Natural killer cell treated with Interleukin-12 subunit alpha and Interleukin-12 subunit beta and Interleukin-15 and Interleukin-18, amount 100 ng/mL, for 72 hours (primary cell): ENCODE results near the gene LRRC73. TPM values are rescaled to one million over a fixed set of nuclear protein-coding genes. Genes with fewer than 3 reads are reported as not detected.

ENCODE experiments used
- ATAC-seq, 2 donors: fragments of 150-1000 bp; cut with Tn5 transposase in 1 of 2; sonication (Bioruptor Pico), chemical (Tn5 transposase) in 1 of 2; 2 replicates each; pipeline ENCODE4 v1.10.0; 2021
- DNase-seq: peaks from one replicate; pipeline ENCODE4 v3.0.0; 2022; ENCODE audit warnings: low spot score
- H3K27ac Mint-ChIP-seq, 2 donors: 1 replicate in 1 of 2; 2 replicates in 1 of 2; pipeline ENCODE4 v1.8.0; 2022; ENCODE audit warnings: mixed read lengths in 2 of 2, mild to moderate bottlenecking in 1 of 2, moderate library complexity in 1 of 2
- H3K27me3 Mint-ChIP-seq, 2 donors: 1 replicate in 1 of 2; 2 replicates in 1 of 2; pipeline ENCODE4 v1.8.0; 2022; ENCODE audit warnings: mixed read lengths in 2 of 2
- H3K36me3 Mint-ChIP-seq: one replicate; pipeline ENCODE4 v1.8.0; 2022; ENCODE audit warnings: mixed read lengths
- H3K4me1 Mint-ChIP-seq, 2 donors: 1 replicate in 1 of 2; 2 replicates in 1 of 2; pipeline ENCODE4 v1.8.0; 2022; ENCODE audit warnings: low read depth in 2 of 2, mixed read lengths in 2 of 2, mild to moderate bottlenecking in 1 of 2
- H3K4me3 Mint-ChIP-seq: one replicate; pipeline ENCODE4 v1.8.0; 2022; ENCODE audit warnings: mixed read lengths
- H3K9me3 Mint-ChIP-seq: 2 replicates; pipeline ENCODE4 v1.8.0; 2022; ENCODE audit warnings: mixed read lengths
- total RNA-seq, 2 donors: library from RNA; stranded (reverse); gene quantifications; one replicate each; pipeline ENCODE4 v1.2.3, GENCODE V29; 2022

LRRC73 gene
- total RNA-seq, 2 donors from 2014 or later = 0.36 to 0.39 TPM

GRCh38 chr6:43493833-43494232, 16.3 kb downstream of the LRRC73 start:
- H3K4me3 Mint-ChIP-seq = no peak overlapping the region
- H3K9me3 Mint-ChIP-seq = no peaks in the 10 kb centered on the region
- H3K36me3 Mint-ChIP-seq = no peaks in the 10 kb centered on the region
- H3K27ac Mint-ChIP-seq = no peak overlapping the region
- peaks cover 22 to 29% of the 10 kb centered on the region in 2 donors for H3K4me1 Mint-ChIP-seq
- ATAC-seq (no peak), DNase-seq (no peak)
- no peaks in the 10 kb centered on the region for H3K27me3 Mint-ChIP-seq

DNA sequence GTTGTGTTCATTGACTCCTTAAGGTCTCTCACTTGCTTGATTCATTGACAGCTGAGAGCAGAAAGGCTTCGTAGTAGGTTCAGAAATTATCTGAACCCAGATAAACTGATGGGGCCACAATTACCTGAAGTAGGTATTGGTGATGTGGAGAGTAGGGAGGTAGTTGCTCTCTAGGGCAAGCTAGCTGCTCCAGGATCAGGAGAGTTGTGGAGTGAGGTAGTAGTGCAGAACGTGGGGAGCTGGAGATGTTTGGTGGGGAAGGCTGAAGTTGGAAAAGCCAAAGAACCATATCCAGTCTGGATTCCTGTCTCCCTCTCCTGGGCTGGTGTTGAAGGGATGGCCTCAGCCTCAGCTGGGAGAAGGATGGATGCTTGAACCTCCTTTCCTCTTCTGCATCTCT, 16.9 kb downstream of the LRRC73 start:
- no peak overlapping the region for H3K4me3 Mint-ChIP-seq
- H3K9me3 Mint-ChIP-seq = no peaks in the 10 kb centered on the region
- no peak overlapping the region for H3K27ac Mint-ChIP-seq
- DNase-seq (no peak), ATAC-seq (no peak)
- H3K4me1 Mint-ChIP-seq = peaks cover 22 to 29% of the 10 kb centered on the region in 2 donors
- H3K27me3 Mint-ChIP-seq = no peaks in the 10 kb centered on the region
- H3K36me3 Mint-ChIP-seq = no peaks in the 10 kb centered on the region

- no peaks in the 10 kb centered on the region for H3K27me3 Mint-ChIP-seq
- H3K4me1 Mint-ChIP-seq = peaks cover 22 to 29% of the 10 kb centered on the region in 2 donors
- DNase-seq = no peak
- H3K27ac Mint-ChIP-seq = peak overlapping the region in 1 of 2 donors; percentile 50
- no peaks in the 10 kb centered on the region for H3K9me3 Mint-ChIP-seq
- no peaks in the 10 kb centered on the region for H3K36me3 Mint-ChIP-seq
- no peak overlapping the region for H3K4me3 Mint-ChIP-seq
- no peak for ATAC-seq
Measured at GRCh38 chr6:43492673-43493072, 17.5 kb downstream of the LRRC73 start.

DNA sequence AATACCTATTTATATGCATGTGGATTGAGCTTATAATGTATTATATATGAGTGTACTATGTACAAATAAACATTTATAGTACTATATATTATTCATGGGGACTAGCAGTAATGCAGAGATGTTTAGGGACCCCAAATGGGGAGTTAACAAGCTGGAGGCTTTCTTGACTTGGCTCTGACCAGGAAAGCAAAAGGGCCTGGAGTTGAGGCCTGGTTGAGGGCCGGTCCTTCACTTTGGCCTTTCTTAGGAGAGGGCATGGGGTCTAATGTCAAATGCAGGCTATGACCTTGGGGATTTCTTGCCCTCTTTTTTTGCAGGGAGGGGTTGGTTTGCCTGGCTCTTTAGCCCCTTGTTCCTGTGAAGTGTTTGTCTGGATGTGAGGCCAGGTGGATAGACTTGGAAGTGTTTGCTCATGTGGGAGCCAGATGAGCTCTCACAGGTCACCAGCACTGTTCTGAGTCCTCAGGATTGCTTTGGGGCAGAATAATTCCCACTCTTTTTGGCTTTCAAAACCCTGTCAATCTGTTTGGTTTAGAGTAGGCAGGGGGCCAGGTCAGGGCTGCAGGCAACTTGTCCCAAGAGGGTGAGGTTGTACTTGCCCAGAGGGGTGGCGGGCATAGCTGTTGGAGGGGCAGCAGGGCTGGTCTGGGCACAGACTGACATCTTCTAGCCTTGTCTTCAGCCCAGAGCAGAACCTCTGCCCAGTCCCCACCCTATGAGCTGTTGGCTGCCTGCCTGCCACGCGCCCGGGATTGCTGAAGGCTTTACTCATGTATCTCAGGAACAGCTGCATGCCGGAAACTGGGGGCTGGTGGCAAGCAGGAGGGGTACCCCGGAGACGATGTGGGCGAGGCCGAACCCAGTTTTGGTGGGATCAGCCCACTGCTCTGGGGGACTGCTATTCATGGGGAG, 18.1 kb downstream of the LRRC73 start:
- H3K27ac Mint-ChIP-seq = peak overlapping the region in 1 of 2 donors; percentile 50
- no peaks in the 10 kb centered on the region for H3K27me3 Mint-ChIP-seq
- H3K4me1 Mint-ChIP-seq = peaks cover 22 to 29% of the 10 kb centered on the region in 2 donors
- no peak overlapping the region for H3K4me3 Mint-ChIP-seq
- no peak for ATAC-seq
- no peaks in the 10 kb centered on the region for H3K36me3 Mint-ChIP-seq
- no peaks in the 10 kb centered on the region for H3K9me3 Mint-ChIP-seq
- DNase-seq = no peak

DNA sequence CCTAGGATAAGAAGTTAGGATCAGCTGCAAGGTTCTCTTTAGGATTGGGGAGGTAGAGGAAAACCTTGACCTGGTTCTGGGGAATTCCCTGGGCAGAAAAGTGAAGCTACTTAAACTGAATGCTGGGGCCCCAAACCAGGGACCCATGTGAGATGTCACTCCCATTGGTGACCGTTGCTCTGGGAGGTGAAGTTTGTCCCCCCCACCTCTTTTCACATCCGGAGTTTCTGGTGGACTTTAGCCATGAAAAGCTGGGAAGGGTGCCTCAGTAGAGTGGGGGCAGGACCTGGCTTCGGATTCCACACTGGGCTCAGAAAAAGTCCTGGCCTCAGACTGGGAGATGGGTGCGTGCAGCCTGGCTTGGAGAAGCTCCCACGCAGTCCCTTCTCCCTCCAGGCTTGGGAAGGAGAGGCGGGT, 19.6 kb downstream of the LRRC73 start:
- Mint-ChIP-seq H3K27ac (no peak overlapping the region), H3K9me3 (no peaks in the 10 kb centered on the region), H3K4me3 (no peak overlapping the region), H3K4me1 (peaks cover 18 to 26% of the 10 kb centered on the region in 2 donors), H3K36me3 (no peaks in the 10 kb centered on the region), H3K27me3 (no peaks in the 10 kb centered on the region)
- DNase-seq (no peak), ATAC-seq (no peak)

GRCh38 chr6:43489277-43490072, 20.7 kb downstream of the LRRC73 start:
- Mint-ChIP-seq H3K4me3 (no peak overlapping the region), H3K27ac (no peak overlapping the region), H3K9me3 (no peaks in the 10 kb centered on the region), H3K36me3 (no peaks in the 10 kb centered on the region), H3K4me1 (peaks cover 17 to 21% of the 10 kb centered on the region in 2 donors), H3K27me3 (no peaks in the 10 kb centered on the region)
- ATAC-seq (no peak), DNase-seq (no peak)

DNA sequence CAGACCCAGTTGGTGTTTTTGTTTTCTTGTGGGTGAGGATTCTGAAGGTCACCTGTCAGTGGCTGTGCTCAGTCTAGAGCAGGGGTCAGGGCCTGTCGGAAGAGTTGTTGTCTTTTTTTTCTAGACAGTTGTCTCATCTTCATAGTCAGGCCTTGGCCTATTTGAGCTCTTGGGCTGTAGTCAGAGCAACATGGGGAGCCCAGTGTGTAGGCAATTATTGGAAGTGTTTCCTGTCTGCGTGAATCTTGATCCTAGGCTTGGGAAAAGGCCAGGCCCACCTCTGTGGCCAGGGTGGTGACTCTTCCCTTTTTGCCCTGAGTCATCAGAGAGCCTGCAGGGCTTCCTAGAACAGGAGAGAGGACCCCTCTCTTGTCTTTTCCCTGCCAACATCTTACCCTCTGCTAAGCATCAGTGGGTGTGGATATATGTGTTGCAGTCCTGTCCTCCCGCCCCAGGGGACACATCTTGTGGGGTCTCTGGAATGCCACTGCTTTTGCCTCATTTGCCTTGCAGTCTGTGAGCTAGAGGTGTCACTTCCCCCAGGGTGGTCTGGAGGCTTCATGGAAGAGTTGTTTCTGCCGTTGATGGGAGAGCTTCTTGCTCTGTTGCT, 21.4 kb downstream of the LRRC73 start:
- H3K36me3 Mint-ChIP-seq = no peaks in the 10 kb centered on the region
- no peaks in the 10 kb centered on the region for H3K27me3 Mint-ChIP-seq
- H3K4me3 Mint-ChIP-seq = no peak overlapping the region
- ATAC-seq (no peak), DNase-seq (no peak)
- no peak overlapping the region for H3K27ac Mint-ChIP-seq
- no peaks in the 10 kb centered on the region for H3K9me3 Mint-ChIP-seq
- H3K4me1 Mint-ChIP-seq = peaks cover 16 to 17% of the 10 kb centered on the region in 2 donors

DNA sequence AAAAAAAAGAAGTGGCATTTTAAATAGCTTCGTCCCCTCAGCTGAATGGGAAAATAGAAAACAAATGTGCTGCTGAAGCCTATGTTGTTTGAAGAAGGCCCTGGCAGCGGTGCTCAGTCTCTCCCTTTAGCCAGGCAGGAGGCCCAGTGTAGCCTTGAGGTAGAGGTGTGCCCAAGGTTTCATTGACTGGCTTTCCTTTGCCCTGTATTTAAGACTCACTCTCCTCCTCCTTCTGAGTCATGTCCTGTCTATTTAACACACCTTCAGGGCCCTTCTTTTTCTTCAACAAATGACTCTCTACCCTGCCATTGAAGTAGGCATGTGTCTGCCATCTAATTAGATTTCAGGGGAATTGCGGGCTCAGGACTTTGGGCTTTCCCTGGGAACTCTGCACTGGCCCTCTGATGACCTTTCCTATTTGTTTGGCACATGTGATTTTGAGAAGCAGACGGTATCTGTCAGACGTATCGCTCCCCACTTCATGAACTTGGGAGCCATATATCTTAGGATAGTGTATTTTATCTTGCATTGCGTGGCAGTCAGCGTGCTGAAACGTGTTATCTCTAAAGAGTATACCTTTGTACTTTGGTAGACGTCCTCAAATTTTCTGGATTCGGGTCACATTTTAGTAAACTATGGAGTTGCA, 28.4 kb downstream of the LRRC73 start:
- Mint-ChIP-seq H3K4me1 (peaks cover 50 to 55% of the 10 kb centered on the region in 2 donors), H3K27ac (no peak overlapping the region), H3K27me3 (no peaks in the 10 kb centered on the region), H3K36me3 (no peaks in the 10 kb centered on the region), H3K4me3 (no peak overlapping the region), H3K9me3 (no peaks in the 10 kb centered on the region)
- DNase-seq = no peak
- no peak for ATAC-seq

DNA sequence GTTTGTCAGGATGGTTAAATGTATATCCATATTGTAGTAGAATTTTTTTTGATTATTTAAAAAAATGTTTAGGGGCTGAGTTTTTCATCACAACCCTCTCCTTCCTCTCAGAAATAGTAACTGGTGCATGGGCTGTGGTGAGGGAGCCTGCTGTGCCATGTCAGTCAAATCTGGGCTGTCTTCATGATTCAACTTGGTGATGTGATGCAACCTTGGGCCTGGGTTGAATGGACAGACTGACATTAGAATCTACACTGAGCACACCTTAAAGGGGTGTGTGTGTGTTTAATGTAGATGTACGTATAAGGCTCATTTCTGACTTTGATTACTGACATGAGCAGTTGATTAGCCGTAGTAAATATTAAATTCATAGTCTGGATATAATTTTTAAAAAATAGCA, 29.1 kb downstream of the LRRC73 start:
- H3K36me3 Mint-ChIP-seq = no peaks in the 10 kb centered on the region
- H3K27ac Mint-ChIP-seq = no peak overlapping the region
- H3K4me3 Mint-ChIP-seq = no peak overlapping the region
- peaks cover 54 to 57% of the 10 kb centered on the region in 2 donors for H3K4me1 Mint-ChIP-seq
- no peaks in the 10 kb centered on the region for H3K9me3 Mint-ChIP-seq
- no peaks in the 10 kb centered on the region for H3K27me3 Mint-ChIP-seq
- DNase-seq = no peak
- ATAC-seq = no peak

DNA sequence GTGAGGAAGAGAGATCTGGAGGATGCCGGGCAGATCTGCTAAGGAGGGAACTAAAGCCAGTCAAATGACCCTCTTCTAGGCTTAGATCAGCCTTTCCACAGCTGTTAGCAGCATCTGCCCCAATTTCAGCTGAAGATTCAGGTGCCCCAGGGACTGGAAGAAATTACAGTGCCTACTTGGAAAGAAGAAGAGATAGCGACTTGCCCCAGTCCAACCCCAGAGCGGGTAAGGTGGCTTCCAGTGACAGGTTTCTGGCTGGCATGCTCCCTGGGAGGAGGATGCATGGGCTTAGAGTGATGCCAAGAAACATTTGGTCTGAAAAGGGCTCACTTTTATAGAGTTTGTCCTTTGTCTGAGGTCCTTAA, 32.2 kb downstream of the LRRC73 start:
- Mint-ChIP-seq H3K36me3 (no peaks in the 10 kb centered on the region), H3K4me3 (peak overlapping the region; percentile 98), H3K27ac (peak overlapping the region; percentile 87 to 96), H3K9me3 (no peaks in the 10 kb centered on the region), H3K27me3 (no peaks in the 10 kb centered on the region), H3K4me1 (peaks cover 45 to 46% of the 10 kb centered on the region in 2 donors)
- ATAC-seq (no peak), DNase-seq (no peak)

GRCh38 chr6:43477235-43478007, 32.7 kb downstream of the LRRC73 start, which contains the start of gene TJAP1:
TSS of gene TJAP1 (plus strand) at chr6:43477570. CDS start at chr6:43499002, 21,432 bp downstream.
- Mint-ChIP-seq H3K4me1 (peaks cover 44% of the 10 kb centered on the region in 2 donors), H3K27ac (peak within 1 kb of the TSS; percentile 87 to 96), H3K36me3 (no peaks in the 10 kb centered on the region), H3K9me3 (no peaks in the 10 kb centered on the region), H3K27me3 (no peaks in the 10 kb centered on the region), H3K4me3 (peak within 1 kb of the TSS; percentile 98)
- ATAC-seq = peak; percentile 100
- peak; percentile 94 for DNase-seq

- no peaks in the 10 kb centered on the region for H3K36me3 Mint-ChIP-seq
- peak overlapping the region; percentile 98 for H3K4me3 Mint-ChIP-seq
- DNase-seq = no peak
- H3K27me3 Mint-ChIP-seq = no peaks in the 10 kb centered on the region
- H3K4me1 Mint-ChIP-seq = peaks cover 37% of the 10 kb centered on the region in 2 donors
- no peaks in the 10 kb centered on the region for H3K9me3 Mint-ChIP-seq
- peak overlapping the region; percentile 87 to 96 for H3K27ac Mint-ChIP-seq
- ATAC-seq = no peak
Measured at GRCh38 chr6:43476746-43477145, 33.4 kb downstream of the LRRC73 start.

DNA sequence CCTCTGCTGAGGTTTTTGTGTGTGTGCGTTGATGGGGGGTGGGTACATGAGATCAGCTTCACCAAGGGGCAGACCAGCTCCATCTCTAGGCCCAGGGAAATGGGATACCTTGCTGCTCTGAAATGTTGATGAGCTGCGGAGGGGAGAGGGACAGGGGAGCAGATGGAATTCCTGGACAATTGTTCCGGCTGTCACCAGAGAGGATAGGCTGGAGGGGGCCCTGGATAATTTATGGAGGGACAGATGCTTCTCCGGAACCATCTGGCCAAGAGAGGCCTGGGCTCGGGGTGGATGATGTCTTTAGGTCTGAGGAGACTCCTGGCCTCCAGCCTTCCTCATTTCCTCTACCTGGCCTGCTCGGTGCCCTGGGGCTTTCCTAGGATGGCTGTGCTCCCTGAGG, 34.6 kb downstream of the LRRC73 start:
- no peak for DNase-seq
- H3K36me3 Mint-ChIP-seq = no peaks in the 10 kb centered on the region
- no peak overlapping the region for H3K27ac Mint-ChIP-seq
- H3K4me1 Mint-ChIP-seq = peaks cover 29 to 30% of the 10 kb centered on the region in 2 donors
- no peak overlapping the region for H3K4me3 Mint-ChIP-seq
- no peaks in the 10 kb centered on the region for H3K9me3 Mint-ChIP-seq
- no peak for ATAC-seq
- H3K27me3 Mint-ChIP-seq = peaks cover 0 to 7% of the 10 kb centered on the region in 2 donors
